NCI-H2227 (cell line): ENCODE results near the gene ACO2.

Experiments used
- DNase-seq: peaks from one replicate; lab custom pipeline; 2025; ENCODE audit not compliant: unreplicated experiment; lab: John Stamatoyannopoulos, UW

ACO2 gene

DNA sequence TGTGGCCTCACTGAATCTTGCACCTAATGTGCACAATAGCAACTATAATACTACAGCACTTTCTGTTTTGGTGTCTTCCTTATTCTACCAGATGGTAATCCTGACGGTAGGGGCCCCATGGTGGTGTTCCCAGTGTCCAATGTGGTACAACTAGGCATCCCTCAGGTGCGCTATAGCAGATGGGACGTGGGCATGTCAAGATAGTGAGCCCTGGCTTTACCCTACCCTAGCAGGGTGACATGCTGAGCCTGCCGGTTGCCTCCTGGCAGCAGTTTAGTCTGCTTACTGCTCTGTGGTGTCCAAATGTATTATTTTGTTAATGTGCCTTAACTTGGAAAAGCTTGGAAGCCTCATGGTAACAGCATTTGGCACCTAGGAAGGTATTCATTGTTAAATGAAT lies 19.2 kb downstream of the ACO2 start:
- DNase-seq: no peak

DNA sequence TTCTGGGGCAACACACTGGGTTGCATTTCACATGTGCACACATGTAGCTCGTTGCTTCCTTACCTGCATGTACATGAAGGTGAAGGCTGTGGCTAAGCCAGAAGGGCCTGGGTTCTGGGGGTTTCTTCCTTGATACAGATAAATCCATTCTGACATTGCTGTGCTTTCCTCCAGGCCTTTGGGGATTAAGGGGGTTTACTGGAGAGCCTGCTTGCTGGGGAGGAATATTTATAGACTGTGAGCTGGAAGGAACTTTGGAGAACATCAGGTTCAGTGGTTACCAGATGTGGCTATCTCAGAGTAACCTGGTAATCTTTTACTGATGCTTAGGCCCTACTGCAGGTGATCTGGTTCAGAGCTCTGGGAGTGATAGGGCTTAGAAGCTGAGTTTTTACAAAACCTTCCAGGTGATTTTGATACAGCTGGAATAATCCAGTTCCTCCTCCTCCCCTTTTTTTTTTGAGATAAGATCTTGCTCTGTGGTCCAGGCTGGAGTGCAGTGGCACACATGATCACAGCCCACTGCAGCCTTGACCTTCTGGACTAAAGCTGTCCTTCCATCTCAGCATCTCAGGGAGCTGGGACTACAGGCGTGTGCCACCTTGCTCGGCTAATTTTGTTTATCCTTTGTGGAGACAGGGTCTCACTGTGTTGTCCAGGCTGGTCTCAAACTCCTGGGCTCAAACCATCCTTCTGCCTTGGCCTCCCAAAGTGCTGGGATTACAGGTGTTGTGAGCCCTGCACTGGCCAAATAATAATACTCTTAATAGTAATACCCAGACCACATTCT lies 19.9 kb downstream of the ACO2 start:
- DNase-seq: no peak

DNA sequence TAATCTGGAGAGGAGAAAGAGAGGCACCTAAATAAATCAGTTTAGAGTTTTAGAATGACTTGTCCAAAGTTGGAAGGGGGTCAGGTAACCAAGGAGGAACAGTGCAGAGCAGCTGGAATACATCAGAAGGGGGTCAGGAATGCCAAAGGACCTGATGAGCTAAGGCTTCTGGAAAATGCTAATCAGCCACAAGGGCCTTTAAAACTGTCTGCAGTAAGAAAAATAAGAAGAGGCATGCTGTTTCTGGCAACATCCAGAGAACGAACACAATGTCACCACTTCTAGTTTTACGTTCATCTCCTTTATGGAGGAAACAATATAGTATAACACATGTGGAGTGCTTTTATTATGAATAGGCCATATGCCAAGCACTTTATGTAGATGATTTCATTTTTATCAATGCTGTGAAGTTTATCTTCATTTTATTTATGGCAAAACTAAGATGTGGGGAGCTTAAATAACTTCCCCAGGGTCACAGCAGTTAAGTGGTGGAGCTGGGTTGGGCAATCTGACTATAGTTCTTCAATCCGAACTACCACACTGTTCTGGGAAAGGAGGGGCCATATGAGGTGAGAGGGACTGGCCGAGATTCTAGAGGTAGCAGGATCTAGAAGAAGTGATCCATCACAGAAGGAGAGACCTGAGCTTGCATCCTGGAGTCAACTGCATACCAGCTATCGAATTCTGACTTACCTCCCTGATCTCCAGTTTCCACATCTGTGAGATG lies 22.6 kb downstream of the ACO2 start:
- DNase-seq: no peak

DNA sequence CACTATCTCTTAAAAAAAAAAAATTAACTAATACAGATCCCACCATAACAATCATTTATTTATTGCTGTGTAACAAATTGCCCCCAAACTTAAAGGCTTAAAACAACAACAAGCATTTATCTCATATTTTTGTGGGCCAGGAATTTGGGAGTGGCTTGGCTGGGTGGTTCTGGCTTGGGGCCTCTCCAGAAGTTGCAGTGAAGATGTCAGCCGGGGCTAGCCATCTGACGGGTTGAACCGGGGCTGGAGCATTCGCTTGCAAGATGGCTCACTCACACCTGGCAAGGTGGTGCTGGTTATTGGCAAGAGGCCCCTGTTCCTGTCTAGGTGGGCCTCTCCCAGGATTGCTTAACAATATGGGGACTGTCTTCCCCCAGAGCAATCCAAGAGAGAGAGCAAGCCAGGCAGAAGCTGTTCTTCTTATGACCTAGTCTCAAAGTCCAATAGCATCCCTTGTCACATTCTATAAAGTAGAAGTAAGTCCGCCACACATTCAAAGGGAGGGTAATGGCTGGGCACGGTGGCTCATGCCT lies 29.5 kb downstream of the ACO2 start:
- no peak for DNase-seq

DNA sequence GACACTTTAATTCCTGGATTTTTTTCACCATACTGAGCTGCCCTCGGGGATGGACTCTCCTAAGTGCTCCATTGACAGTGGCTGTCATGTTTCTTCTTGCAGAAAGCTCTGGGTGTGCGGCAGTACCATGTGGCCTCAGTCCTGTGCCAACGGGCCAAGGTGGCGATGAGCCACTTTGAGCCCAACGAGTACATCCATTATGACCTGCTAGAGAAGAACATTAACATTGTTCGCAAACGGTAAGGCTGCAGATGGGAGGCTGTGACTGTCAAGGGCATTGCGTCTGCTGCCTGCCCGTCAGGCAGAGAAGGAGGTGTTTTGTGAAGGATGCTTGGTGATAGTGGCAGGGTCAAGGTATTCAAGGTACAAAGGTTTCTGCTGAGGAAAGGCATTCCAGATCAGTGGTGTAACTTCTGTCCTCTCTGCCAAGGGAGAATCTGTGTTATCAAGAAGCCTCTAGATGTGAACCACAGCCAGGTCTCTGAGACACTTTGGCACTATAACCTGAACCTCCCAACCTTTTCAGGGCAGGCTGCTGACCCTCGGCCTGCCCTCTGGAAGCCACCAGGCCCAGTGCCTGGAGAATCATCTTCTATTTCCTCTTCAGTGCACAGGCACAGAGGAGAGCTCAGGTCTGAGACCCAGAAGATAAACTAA lies 30.8 kb downstream of the ACO2 start:
- DNase-seq: no peak

DNA sequence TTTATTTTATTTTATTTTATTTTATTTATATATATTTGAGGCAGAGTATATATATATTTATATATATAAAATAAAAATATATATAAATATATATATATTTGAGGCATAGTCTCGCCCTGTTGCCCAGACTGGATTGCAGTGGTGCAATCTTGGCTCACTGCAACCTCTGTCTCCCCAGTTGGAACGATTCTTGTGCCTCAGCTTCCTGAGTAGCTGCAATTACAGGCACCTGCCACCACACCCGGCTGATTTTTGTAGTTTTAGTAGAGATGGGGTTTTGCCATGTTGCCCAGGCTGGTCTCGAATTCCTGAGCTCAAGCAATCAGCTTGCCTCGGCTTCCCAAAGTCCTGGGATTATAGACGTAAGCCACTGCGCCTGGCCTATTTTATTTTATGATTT lies 31.4 kb downstream of the ACO2 start:
- DNase-seq: no peak

DNA sequence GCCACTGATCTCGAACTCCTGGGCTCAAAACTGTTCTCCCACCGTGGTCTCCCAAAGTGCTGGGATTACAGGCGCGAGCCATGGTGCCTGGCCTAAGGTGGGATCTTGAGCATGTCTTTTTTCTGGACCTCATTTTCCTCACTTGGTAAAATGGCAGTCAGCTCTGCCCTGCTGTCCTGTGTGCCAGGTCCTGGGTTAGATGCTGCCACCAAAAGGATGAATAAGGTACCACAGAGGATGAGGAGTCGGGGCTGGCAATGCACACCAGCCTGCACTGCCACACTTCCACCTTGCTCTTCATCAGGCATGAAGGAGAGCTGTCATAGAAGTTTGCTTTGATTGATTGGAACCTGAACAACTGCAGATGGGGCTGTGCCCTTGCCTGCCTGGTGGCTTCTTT lies 32.3 kb downstream of the ACO2 start:
- no peak for DNase-seq

DNA sequence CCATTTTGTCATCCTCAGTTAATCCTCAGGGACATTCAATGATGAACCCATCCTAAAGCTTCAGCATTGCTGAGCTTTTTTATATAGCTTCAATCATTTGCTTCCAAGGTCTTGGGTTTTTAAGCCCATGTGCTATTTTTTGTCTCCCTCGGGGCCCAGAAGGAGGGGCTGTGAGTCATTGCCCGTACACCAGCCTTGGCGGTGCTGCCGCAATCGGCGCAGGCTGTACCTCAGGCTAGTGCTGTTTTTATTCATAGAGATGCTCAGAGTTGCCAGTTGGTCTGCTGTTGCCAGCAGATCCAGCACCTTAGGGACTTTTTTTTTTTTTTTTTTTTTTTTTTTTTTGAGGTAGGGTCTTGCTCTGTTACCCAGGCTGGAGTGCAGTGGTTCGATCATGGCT lies 35.5 kb downstream of the ACO2 start:
- DNase-seq: no peak

DNA sequence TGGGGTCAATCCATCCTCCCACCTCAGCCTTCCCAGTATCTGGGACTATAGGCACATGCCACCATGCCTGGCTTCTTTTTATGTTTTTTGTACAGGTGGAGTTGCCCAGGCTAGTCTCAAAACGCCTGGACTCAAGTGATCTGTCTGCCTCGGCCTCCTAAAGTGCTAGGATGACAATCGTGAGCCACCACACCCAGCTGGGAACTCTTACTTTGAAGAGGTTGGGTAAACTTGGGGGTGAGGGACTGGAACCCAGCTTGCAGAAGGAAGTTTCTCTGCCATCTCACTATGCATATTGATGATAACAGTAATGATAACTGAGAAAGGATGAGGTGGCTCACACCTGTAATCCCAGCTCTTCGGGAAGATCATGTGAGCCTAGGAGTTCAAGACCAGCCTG lies 35.9 kb downstream of the ACO2 start:
- no peak for DNase-seq

DNA sequence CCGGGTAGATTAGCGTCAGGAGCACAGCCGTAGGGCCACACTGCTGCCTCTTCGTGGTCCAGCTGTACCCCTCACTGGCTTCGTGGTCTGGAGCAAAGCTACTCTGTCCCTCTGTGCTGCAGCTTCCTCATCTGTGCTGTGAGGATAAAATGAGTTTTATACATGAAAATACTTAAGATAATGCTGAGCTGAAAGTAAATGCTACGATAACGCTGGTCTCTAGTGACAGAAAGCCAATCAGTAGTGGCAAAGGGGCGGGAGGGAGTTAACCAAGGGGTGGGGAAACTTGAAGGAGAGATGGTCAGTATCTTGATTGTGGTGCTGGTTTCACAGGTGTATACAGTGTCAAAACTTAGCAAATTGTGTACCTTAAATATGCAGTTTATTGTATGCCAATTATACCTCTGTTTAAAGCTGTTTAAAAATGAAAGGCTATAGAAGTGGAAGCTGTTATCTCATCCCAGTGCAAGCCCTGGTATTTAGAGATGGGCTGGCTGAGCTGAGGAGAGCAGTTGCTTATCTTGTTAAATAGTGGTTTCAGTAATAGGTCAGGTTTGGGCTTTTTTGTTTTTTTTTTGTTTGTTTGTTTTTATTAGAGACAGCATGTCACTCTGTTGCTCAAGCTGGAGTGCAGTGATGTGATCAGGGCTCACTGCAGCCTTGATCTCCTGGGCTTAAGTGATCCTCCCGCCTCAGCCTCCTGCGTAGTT lies 36.7 kb downstream of the ACO2 start:
- no peak for DNase-seq

DNA sequence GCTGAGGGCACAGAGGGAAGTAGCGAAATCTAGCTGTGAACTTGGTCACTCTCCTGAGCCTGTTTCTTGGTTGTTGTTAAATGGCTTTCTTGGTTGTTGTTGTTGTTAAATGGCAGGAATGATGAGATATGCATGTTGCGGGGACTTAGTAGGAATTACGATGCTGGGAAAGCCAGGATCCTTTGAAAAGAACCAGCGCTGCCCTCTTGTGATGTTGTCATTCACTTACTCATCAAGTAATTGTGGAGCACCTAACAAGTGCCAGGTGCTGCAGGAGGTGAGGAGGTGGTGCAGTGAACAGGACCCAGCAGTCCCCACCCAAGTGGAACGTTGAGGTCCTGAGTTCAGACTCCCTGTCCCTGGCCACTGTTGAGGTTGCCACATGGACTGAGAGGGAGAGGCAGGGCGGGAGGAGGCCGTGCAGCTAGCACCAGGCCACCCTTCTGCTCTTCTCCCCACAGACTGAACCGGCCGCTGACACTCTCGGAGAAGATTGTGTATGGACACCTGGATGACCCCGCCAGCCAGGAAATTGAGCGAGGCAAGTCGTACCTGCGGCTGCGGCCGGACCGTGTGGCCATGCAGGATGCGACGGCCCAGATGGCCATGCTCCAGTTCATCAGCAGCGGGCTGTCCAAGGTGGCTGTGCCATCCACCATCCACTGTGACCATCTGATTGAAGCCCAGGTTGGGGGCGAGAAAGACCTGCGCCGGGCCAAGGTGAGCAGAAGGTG lies 38.6 kb downstream of the ACO2 start:
- no peak for DNase-seq

DNA sequence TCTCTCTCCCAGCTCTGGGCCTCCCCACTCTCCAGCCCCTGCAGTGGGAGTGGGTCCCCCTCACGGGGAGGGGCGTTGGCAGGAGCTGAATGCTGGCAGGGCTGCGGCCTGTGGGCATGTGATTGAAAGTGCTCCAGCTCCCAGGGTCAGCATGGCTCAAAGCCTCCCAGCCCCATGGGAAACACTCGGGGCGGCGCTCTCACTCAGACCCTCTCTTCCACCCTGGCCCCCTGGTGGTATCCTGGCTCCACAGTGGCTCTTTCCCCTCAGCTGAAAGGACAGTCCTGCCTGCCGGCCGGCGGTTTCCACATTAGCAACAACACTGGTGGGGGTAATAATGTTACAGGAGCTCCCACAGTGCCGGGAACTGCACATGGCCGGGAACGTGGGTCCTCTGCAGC lies 39.9 kb downstream of the ACO2 start:
- DNase-seq: no peak

DNA sequence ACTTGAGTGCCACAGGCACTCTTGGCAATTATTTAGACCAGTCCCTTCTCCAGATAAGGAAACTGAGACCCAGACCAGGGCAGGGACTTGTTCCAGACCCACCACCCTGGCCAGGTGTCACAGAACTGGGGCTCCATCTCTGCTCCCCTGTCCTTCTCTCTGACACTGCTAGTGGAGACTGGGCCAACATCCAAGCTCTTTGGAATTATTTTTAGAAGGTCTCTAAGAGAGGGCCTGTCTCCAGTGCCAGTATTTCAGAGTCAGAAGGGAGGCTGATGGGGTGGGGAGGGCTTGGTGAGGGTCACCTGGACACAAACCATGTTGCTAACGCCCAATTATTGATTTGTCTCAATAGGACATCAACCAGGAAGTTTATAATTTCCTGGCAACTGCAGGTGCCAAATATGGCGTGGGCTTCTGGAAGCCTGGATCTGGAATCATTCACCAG lies 42.6 kb downstream of the ACO2 start:
- DNase-seq: no peak

DNA sequence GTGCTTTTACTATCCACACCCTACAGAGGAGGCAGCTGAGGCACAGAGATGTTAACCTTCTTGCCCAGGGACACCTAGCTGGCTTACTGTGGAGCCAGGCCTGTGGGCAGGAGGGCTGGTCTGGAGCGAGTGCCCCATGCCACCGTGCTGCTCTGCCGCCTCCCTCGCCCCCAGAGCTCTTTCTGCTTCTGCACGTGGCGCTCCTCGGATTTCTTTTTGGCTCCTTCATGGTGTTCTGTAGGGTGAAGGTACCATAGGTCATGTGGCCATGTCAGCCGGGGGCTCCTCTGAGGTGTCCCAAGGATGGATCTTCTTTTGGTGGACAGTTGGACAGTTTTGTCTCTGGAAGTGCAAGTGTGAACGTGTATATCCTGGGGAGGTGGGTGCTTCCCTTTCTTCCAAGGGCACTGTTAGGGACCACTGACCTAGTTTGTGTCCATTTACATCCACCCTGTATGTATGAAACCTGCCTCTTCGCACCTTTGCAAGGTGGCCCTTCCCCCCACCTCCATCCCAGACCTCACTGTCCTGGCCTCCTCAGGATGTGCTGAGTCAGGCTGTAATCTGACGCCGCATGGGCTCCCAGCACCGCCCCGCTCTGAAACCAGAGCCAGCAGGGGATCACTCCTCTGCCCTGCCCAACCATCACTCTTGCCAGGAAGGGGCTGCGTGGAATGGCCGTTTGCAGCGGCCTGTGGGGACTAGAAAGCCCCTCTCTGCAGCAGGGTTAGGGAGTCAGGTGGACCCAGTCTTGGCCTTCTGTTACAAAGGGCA lies 43.7 kb downstream of the ACO2 start:
- DNase-seq: peak; percentile 59

DNA sequence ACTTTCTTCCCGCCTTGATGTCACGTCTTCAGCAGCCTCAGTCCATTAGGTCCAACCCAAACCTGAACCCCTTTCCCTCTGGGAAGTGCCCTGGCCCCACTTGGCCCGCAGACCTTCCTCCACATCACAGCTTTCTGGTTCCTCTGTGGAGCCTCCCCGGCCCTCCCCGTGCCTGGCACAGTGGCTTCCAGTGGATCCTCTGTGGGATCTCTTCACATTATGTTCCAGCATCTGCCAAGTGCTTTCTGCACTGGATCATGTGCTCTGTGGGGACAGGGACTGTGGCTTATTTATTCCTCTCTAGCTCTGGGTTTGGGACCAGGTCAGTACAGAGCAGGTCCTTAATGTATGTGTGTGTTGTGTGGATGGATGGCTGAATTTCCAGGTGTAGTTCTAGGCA lies 44.5 kb downstream of the ACO2 start:
- no peak for DNase-seq

DNA sequence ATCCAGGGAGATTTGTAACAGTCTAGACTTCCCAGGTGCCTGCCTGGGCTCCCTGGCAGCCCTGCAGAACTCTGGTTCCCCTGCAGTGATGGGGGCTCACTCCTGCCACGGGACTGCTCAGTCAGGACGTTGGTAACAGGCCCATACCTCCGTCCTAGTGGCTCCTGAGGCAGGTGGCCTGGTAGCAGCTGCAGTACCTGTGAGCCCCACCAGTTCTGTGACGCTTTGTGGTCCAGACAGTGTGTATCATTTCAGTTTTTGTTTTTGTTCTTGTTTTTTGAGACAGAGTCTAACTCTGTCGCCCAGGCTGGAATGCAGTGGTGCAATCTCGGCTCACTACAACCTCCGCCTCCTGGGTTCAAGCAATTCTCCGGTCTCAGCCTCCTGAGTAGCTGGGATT lies 47.5 kb downstream of the ACO2 start:
- no peak for DNase-seq

DNA sequence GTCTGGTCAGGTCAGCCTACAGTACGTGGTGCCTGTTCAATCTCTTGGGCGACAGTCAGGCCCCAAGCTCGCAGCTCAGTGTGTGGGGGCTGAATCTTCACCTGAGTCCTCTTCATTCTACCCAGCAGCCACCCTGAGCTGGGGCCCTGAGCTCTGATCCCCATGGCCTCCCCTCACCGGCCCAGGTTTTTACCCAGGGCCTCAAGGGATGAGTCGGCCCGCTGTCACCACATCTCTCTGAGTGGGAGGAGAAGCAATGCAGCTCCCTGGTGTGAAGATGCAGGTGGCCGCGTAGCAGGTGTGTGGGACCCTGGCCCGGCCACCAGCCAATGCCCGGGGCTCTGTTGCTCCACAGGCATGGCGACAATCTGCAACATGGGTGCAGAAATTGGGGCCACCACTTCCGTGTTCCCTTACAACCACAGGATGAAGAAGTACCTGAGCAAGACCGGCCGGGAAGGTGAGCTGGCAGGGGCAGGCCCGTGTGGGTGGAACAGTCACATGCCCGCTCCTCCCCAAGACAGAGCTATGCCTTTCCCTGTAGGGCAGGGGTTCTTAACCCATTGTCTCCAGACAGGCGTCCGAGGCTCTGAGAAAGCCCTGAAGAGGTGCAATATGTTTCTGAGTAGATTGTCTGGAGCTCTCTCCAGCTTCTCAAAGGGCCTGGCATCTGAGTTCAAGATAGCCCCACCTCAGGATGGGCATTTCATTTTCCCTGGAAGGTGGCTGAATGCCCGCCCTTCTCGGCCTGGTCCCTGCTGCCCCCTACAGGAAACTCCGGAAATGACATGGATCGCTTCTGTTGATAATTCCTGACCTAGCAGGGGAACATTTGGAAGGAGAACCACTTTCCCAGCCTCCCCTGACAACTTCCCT lies 48.5 kb downstream of the ACO2 start:
- DNase-seq: peak; percentile 70

DNA sequence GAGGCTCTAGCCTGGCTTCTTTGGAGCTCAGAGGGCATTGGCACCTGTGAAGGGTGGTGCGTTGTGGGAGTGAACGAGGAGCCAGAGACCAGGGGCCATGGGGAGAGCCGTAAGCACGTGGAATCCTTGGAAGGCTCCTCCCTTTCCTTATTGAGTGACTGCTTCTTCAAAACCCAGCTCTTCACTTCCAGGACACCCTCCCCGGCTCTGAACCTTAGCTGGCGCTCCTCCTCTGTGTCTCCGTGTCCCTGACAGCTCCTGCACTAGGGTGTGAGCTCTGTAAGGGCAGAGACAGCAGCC lies 49.1 kb downstream of the ACO2 start:
- DNase-seq: no peak

DNA sequence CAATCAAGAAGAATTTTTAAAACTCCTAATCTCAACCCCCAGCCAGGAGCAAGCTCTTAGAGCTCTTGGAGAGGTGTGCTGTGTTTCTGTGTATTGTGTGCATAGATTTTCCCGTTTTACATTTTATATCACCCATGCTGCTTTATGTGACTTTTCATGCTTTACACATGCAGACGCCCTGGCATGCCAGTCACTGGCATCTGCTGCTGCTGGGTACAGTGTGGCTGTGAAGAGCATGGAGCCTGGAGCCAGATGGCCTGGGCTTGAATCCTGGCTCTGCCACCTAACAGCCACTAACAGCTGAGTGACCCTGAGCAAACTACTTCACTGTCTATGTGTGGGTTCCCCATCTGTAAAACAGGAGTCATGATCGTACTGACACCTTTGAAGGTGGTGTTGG lies 52.2 kb downstream of the ACO2 start:
- no peak for DNase-seq
